ENCODE measurements around the gene VAV2. TPM values are rescaled to one million over a fixed set of nuclear protein-coding genes. Genes with fewer than 3 reads are reported as not detected.

Gene VAV2
- total and polyA plus RNA-seq, 7 donors: 3.8 to 23.3 (median 7.2) TPM

DNA sequence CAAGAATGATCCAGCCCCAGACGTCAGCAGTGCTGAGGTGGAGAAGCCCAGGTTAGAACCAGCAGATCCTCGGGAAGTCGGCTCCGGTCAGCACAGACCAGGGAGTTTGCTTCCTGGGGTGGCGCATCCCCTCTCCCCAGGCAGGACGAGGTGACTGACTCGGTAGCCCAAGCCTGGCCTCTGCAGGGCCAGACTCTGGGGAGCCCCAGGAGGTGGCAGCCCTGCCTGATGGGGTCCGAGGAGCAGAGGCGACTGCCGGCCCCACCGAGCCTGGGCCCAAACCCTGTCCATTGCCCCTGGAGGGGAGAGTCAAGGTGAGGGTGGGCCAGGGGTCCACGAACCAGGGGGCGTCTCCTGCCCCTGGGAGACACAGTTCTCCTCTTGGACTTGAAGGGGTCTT is 201.1 kb downstream of the VAV2 start:
- Histone ChIP-seq H3K9me3 (no peaks in the 10 kb centered on the region), H3K36me3 (peaks cover 0 to 7% (median 0%) of the 10 kb centered on the region in 4 donors), H3K4me3 (no peak overlapping the region), H3K4me1 (peaks cover 0 to 22% (median 6%) of the 10 kb centered on the region in 4 donors), H3K27me3 (no peaks in the 10 kb centered on the region), H3K27ac (no peak overlapping the region)
- DNase-seq: no peak
- TF ChIP-seq EP300 (IDR thresholded peaks at IDR 0.05): no peak
- intact Hi-C loops (cut with DNase I): loop anchor here (10.0 kb wide), 1 partner anchor 304 kb away; no protein-coding TSS in a partner anchor
- 96% methylated on average over 13 of the region's 13 CpGs for WGBS, 2 donors

DNA sequence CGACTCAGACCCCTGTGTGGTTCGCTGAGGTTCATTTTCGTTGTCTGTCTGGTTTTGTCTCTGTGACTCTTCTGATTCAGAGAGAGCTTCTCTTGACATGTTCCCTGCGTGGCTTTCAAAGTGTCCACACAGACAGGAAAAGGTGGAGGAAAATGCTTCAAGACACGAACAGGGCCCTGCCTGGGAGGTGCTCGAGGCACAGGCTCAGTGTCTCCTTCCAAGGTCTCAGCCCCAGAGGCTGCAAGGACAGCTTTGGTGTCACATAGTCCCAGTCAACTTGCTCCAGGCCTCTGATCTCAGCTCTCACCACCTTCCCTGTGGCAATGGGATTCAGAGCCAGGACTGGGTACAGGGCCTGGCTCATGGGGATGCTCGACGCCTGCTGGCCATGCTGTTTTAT is 202.3 kb downstream of the VAV2 start:
- H3K27me3 ChIP-seq: no peaks in the 10 kb centered on the region
- WGBS, 2 donors: 27 to 63% methylated on average over 8 of the region's 8 CpGs
- H3K36me3 ChIP-seq: peaks cover 0 to 7% (median 0%) of the 10 kb centered on the region in 4 donors
- no peaks in the 10 kb centered on the region for H3K9me3 ChIP-seq
- TF ChIP-seq, protein P1, sequence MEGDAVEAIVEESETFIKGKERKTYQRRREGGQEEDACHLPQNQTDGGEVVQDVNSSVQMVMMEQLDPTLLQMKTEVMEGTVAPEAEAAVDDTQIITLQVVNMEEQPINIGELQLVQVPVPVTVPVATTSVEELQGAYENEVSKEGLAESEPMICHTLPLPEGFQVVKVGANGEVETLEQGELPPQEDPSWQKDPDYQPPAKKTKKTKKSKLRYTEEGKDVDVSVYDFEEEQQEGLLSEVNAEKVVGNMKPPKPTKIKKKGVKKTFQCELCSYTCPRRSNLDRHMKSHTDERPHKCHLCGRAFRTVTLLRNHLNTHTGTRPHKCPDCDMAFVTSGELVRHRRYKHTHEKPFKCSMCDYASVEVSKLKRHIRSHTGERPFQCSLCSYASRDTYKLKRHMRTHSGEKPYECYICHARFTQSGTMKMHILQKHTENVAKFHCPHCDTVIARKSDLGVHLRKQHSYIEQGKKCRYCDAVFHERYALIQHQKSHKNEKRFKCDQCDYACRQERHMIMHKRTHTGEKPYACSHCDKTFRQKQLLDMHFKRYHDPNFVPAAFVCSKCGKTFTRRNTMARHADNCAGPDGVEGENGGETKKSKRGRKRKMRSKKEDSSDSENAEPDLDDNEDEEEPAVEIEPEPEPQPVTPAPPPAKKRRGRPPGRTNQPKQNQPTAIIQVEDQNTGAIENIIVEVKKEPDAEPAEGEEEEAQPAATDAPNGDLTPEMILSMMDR (IDR thresholded peaks at IDR 0.05): no peak
- TF ChIP-seq POLR2A (IDR thresholded peaks at IDR 0.05) (no peak), EP300 (IDR thresholded peaks at IDR 0.05) (no peak), POLR2AphosphoS5 (IDR thresholded peaks at IDR 0.05) (no peak)
- peaks cover 0 to 22% (median 6%) of the 10 kb centered on the region in 4 donors for H3K4me1 ChIP-seq
- intact Hi-C loops (cut with DNase I): loop anchor here (10.0 kb wide), 1 partner anchor 305 kb away; no protein-coding TSS in a partner anchor
- peak overlapping the region in 3 of 4 donors; percentile 7 to 35 (median 31) for H3K27ac ChIP-seq
- H3K4me3 ChIP-seq: no peak overlapping the region
- no peak for DNase-seq

DNA sequence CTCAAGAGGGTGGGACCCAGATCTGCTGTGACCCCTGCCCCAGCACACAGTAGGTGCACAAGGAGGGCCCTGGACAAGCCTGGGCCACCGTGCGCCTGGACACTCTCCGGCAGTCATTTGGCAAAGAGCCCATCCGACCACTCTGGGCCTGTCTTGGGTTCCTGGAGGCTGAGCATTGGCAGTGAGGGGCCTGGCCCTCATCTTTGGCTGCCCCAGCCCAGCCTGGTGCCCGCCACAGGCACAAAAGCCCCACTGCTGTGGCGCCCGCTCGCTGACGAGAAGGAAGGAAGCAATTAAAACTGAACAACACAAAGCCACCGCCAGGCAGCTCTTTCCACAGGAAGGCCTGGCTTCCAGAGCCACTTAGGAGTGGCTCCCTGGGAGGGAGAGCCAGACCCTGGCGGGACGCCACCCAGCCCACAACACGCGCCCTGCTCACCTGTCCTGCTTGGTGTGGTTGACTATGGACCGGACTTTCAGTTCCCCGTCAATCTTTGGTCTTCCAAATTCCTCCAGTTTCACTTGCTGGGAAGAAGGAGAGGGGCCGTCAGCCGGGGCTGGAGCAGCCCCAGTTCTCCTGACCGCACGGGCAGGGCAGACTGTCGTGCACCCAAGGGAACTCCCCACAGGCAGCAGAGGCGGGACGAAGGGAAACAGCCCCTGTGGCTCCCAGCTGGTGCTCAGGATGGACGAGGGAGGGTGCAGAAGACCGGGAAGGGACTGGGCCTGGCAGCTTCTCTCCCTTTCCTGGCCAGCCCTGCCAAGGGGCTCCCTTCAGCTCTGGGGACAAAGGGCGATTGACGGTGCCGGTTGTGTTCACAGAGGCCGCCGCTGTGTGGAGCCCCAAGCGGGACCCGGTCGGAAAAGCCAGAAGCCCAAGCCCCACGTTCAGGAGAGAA is 203.1 kb downstream of the VAV2 start:
- Histone ChIP-seq H3K4me3 (no peak overlapping the region), H3K36me3 (peaks cover 0 to 7% (median 0%) of the 10 kb centered on the region in 4 donors), H3K27me3 (no peaks in the 10 kb centered on the region), H3K27ac (peak overlapping the region; percentile 7 to 35 (median 20)), H3K9me3 (no peaks in the 10 kb centered on the region), H3K4me1 (peaks cover 0 to 22% (median 6%) of the 10 kb centered on the region in 4 donors)
- WGBS, 2 donors: 18 to 40% methylated on average over 34 of the region's 34 CpGs
- intact Hi-C loops (cut with DNase I): no loop called here
- DNase-seq: no peak
- no peak for TF ChIP-seq EP300 (IDR thresholded peaks at IDR 0.05)
- TF ChIP-seq, protein P1 (IDR thresholded peaks at IDR 0.05): no peak

DNA sequence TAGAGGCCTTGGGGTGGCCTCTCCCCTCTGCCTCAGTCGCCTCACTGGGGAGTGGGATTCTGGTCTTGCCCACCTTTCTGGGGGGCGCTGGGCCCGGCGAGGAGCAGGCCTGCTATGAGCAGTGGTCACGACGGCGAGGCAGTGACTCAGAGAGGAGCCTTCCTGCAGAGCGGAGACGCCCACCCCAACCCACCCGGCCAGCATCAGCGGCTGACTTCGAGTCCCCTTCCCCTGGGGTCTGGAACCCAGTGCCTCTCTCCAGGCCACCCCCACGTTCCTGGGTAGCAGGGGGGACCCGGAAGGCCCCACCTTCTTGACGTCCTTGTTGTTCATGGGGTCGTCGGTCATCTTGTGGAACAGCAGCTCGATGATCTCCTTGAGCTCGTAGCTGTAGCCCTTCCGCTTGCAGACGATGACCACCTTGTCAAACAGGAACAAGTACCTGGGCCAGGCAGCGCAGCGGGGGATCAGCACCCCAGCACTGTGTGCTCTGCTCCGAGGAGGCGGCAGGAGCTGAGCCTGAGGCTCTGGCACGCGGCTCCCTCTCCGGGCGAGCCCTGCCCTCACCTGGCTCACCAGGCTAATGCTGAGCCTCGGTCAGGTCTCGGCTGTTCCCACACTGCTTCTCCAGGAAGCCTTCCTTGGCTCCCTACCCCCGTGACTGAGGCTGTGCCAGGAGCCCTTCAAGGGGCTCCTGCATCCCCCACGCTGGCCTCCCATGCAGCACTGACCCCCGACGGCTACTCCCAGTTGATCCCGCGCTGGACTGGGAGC is 203.9 kb downstream of the VAV2 start:
- no peaks in the 10 kb centered on the region for H3K27me3 ChIP-seq
- DNase-seq: no peak
- TF ChIP-seq POLR2AphosphoS5 (IDR thresholded peaks at IDR 0.05): no peak
- no peak for TF ChIP-seq POLR2A (IDR thresholded peaks at IDR 0.05)
- TF ChIP-seq EP300 (IDR thresholded peaks at IDR 0.05): no peak
- TF ChIP-seq, protein P1 (IDR thresholded peaks at IDR 0.05): no peak
- H3K27ac ChIP-seq: peak overlapping the region in 3 of 4 donors; percentile 9 to 35 (median 32)
- no peak overlapping the region for H3K4me3 ChIP-seq
- peaks cover 0 to 7% (median 0%) of the 10 kb centered on the region in 4 donors for H3K36me3 ChIP-seq
- intact Hi-C loops (cut with DNase I): no loop called here
- H3K4me1 ChIP-seq: peaks cover 0 to 19% (median 4%) of the 10 kb centered on the region in 4 donors
- no peaks in the 10 kb centered on the region for H3K9me3 ChIP-seq
- WGBS, 2 donors: 76 to 84% methylated on average over 37 of the region's 37 CpGs

DNA sequence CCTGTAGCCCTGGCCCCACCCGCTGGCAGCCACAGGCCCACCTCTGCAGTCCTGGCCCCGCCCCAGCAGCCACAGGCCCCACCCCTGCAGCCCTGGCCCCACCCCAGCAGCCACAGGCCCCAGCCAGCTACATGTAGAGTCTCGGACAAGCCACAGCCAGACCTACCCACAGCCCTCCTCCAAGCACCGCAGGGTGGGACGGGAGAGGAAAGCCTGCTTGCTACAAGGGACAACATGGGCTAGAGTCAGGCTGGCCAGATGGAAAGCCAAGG is 204.4 kb downstream of the VAV2 start:
- no peak overlapping the region for H3K4me3 ChIP-seq
- 35 to 57% methylated on average over 5 of the region's 5 CpGs for WGBS, 2 donors
- peaks cover 0 to 7% (median 0%) of the 10 kb centered on the region in 4 donors for H3K36me3 ChIP-seq
- no peaks in the 10 kb centered on the region for H3K9me3 ChIP-seq
- H3K27ac ChIP-seq: no peak overlapping the region
- H3K27me3 ChIP-seq: no peaks in the 10 kb centered on the region
- no peak for DNase-seq
- no peak for TF ChIP-seq POLR2AphosphoS5 (IDR thresholded peaks at IDR 0.05)
- H3K4me1 ChIP-seq: peaks cover 0 to 14% (median 3%) of the 10 kb centered on the region in 4 donors
- intact Hi-C loops (cut with DNase I): no loop called here

All from sigmoid colon (tissue), 7 donors.